H1 (cell line): ENCODE results near the gene PLEKHA5. TPM values are rescaled to one million over a fixed set of nuclear protein-coding genes. Genes with fewer than 3 reads are reported as not detected.

Experiments
- CTCF ChIA-PET: fragments of 300-600 bp; sonication (Branson Sonifier 250); formaldehyde crosslinking; loops from one replicate; lab custom pipeline; 2021; ENCODE audit not compliant: partially characterized antibody; lab: Charles Lee
- POLR2A ChIA-PET: fragments of 300-600 bp; sonication (Branson Sonifier 250); formaldehyde crosslinking; loops from one replicate; lab custom pipeline; 2021; ENCODE audit warnings: inconsistent platforms; ENCODE audit not compliant: partially characterized antibody; lab: Charles Lee
- DNase-seq, 2 experiments: peaks; one replicate each; pipeline versions ENCODE4 v3.0.0 to v3.0.0-alpha.2; 2010 to 2022; ENCODE audit warnings: low spot score in 2 of 2, low read depth in 1 of 2, mixed read lengths in 1 of 2
- FAIRE-seq: peaks from 2 replicates; lab custom pipeline; 2011; peaks lifted over from hg19 to GRCh38; lab: Jason Lieb, UNC
- H2AFZ ChIP-seq: 2 replicates; pipeline ENCODE4 v1.8.1; 2012; ENCODE audit warnings: low read length, inconsistent platforms
- H2AK5ac ChIP-seq: 2 replicates; pipeline ENCODE4 v1.6.1; 2013; ENCODE audit warnings: low read depth, low read length
- H2BK120ac ChIP-seq: replicated peaks from 2 replicates; pipeline ENCODE3; 2013; ENCODE audit warnings: low read depth, low read length, inconsistent platforms
- H2BK12ac ChIP-seq: 2 replicates; pipeline ENCODE4 v1.6.1; 2013; ENCODE audit warnings: low read depth, low read length
- H2BK15ac ChIP-seq: 2 replicates; pipeline ENCODE4 v1.6.1; 2013; ENCODE audit warnings: low read length
- H2BK20ac ChIP-seq: 2 replicates; pipeline ENCODE4 v1.6.1; 2013; ENCODE audit warnings: low read length
- H2BK5ac ChIP-seq: 2 replicates; pipeline ENCODE4 v1.6.1; 2013; ENCODE audit warnings: low read depth, low read length
- H3K14ac ChIP-seq: 2 replicates; pipeline ENCODE4 v1.6.1; 2013; ENCODE audit warnings: inconsistent platforms; ENCODE audit not compliant: insufficient read length
- H3K18ac ChIP-seq: 2 replicates; pipeline ENCODE4 v1.6.1; 2013; ENCODE audit warnings: low read length; ENCODE audit errors: extremely low read depth
- H3K23ac ChIP-seq: 2 replicates; pipeline ENCODE4 v1.6.1; 2013; ENCODE audit warnings: inconsistent platforms; ENCODE audit not compliant: insufficient read length
- H3K23me2 ChIP-seq: 2 replicates; pipeline ENCODE4 v1.6.1; 2013; ENCODE audit warnings: low read depth, low read length
- H3K27ac ChIP-seq: 2 replicates; pipeline ENCODE4 v1.6.1; 2011; ENCODE audit warnings: low read depth, low read length, inconsistent platforms
- H3K27me3 ChIP-seq, 4 experiments: replicated peaks in 1 of 4; 1 replicate in 1 of 4; 2 replicates in 3 of 4; pipeline versions ENCODE4 v1.6.1 to v1.8.1; 2011 to 2013; ENCODE audit warnings: low read length in 3 of 4, mild to moderate bottlenecking in 3 of 4, inconsistent platforms in 2 of 4, mixed read lengths in 2 of 4, moderate library complexity in 1 of 4; ENCODE audit not compliant: control insufficient read depth in 3 of 4, insufficient read depth in 3 of 4; ENCODE audit errors: extremely low read depth in 1 of 4
- H3K36me3 ChIP-seq, 4 experiments: 2 replicates each; pipeline versions ENCODE4 v1.6.1 to v1.8.1; 2011 to 2013; ENCODE audit warnings: mild to moderate bottlenecking in 4 of 4, low read length in 3 of 4, moderate library complexity in 2 of 4, control low read depth in 1 of 4, inconsistent platforms in 1 of 4; ENCODE audit not compliant: insufficient read depth in 4 of 4, control insufficient read depth in 2 of 4
- H3K4ac ChIP-seq: replicated peaks from 2 replicates; pipeline ENCODE3; 2013; ENCODE audit warnings: low read length, low read depth, mixed read lengths, inconsistent platforms; ENCODE audit not compliant: insufficient read length
- H3K4me1 ChIP-seq, 4 experiments: replicated peaks in 1 of 4; 1 replicate in 1 of 4; 2 replicates in 3 of 4; pipeline versions ENCODE4 v1.6.1 to v1.8.1; 2011 to 2013; ENCODE audit warnings: low read length in 3 of 4, inconsistent platforms in 2 of 4, mixed read lengths in 1 of 4; ENCODE audit not compliant: insufficient read depth in 4 of 4, control insufficient read depth in 3 of 4
- H3K4me2 ChIP-seq, 2 experiments: 2 replicates each; pipeline versions ENCODE4 v1.6.1 to v1.8.1; 2011 to 2013; ENCODE audit warnings: low read depth in 2 of 2, low read length in 2 of 2, control low read depth in 1 of 2, inconsistent platforms in 1 of 2, mild to moderate bottlenecking in 1 of 2; ENCODE audit not compliant: insufficient read depth in 1 of 2
- H3K4me3 ChIP-seq, 4 experiments: fragments of 200-600, 300-600 bp in 1 of 4; sonication (generic), shearing (Covaris generic), sonication (Bioruptor Twin) in 1 of 4; 2 replicates each; pipeline versions ENCODE4 v1.5.1 to v1.8.1; 2011 to 2016; ENCODE audit warnings: low read length in 4 of 4, low read depth in 3 of 4, control low read depth in 2 of 4, inconsistent platforms in 2 of 4, mild to moderate bottlenecking in 2 of 4, mixed read lengths in 1 of 4, moderate library complexity in 1 of 4; ENCODE audit not compliant: insufficient read depth in 2 of 4; ENCODE audit errors: extremely low read depth in 1 of 4
- H3K56ac ChIP-seq: replicated peaks from 2 replicates; pipeline ENCODE3; 2013; ENCODE audit warnings: low read depth, mild to moderate bottlenecking, mixed read lengths, low read length, inconsistent platforms; ENCODE audit not compliant: insufficient read length
- H3K79me1 ChIP-seq: 2 replicates; pipeline ENCODE4 v1.6.1; 2013; ENCODE audit warnings: low read depth, low read length, control low read depth
- H3K79me2 ChIP-seq, 2 experiments: 2 replicates each; pipeline versions ENCODE4 v1.6.1 to v1.8.1; 2012 to 2013; ENCODE audit warnings: low read length in 2 of 2, mild to moderate bottlenecking in 2 of 2, inconsistent platforms in 1 of 2; ENCODE audit not compliant: insufficient read depth in 2 of 2, control insufficient read depth in 1 of 2
- H3K9ac ChIP-seq, 4 experiments: replicated peaks in 1 of 4; 1 replicate in 1 of 4; 2 replicates in 3 of 4; pipeline versions ENCODE4 v1.6.1 to v1.8.1; 2011 to 2013; ENCODE audit warnings: low read depth in 3 of 4, low read length in 3 of 4, control low read depth in 2 of 4, mild to moderate bottlenecking in 2 of 4, moderate library complexity in 2 of 4, inconsistent platforms in 1 of 4; ENCODE audit errors: extremely low read depth in 1 of 4
- H3K9me3 ChIP-seq, 2 experiments: 2 replicates each; pipeline versions ENCODE4 v1.6.1 to v1.8.1; 2012 to 2013; ENCODE audit warnings: mild to moderate bottlenecking in 2 of 2, moderate library complexity in 2 of 2, control low read depth in 1 of 2, inconsistent platforms in 1 of 2, low read depth in 1 of 2, low read length in 1 of 2, mixed read lengths in 1 of 2; ENCODE audit not compliant: insufficient read depth in 2 of 2
- H4K20me1 ChIP-seq, 2 experiments: replicated peaks in 1 of 2; 2 replicates each; pipeline versions ENCODE3 to v1.8.1; 2011 to 2013; ENCODE audit warnings: inconsistent platforms in 2 of 2, low read length in 2 of 2, mild to moderate bottlenecking in 1 of 2; ENCODE audit not compliant: insufficient read depth in 2 of 2, control insufficient read depth in 1 of 2
- H4K5ac ChIP-seq: 2 replicates; pipeline ENCODE4 v1.6.1; 2013; ENCODE audit warnings: low read length, low read depth, mixed read lengths, inconsistent platforms; ENCODE audit not compliant: insufficient read length
- H4K8ac ChIP-seq: 2 replicates; pipeline ENCODE4 v1.8.0; 2013; ENCODE audit warnings: mild to moderate bottlenecking, moderate library complexity, low read length, inconsistent platforms; ENCODE audit not compliant: insufficient read depth; ENCODE audit errors: extremely low read depth
- H4K91ac ChIP-seq: replicated peaks from 2 replicates; pipeline ENCODE3; 2013; ENCODE audit warnings: low read length, mixed read lengths, inconsistent platforms; ENCODE audit not compliant: insufficient read length
- ATF2 ChIP-seq: IDR thresholded peaks from 2 replicates; pipeline ENCODE4 v1.6.1; 2012; ENCODE audit warnings: low read length, inconsistent platforms
- BACH1 ChIP-seq: IDR thresholded peaks from 2 replicates; pipeline ENCODE4 v1.6.1; 2012; ENCODE audit warnings: low read length, improper control_type of control experiment
- GABPA ChIP-seq: IDR thresholded peaks from 2 replicates; pipeline ENCODE4 v1.6.1; 2011; ENCODE audit warnings: mild to moderate bottlenecking, low read length, moderate library complexity, borderline replicate concordance; ENCODE audit not compliant: insufficient read depth
- GTF2F1 ChIP-seq: IDR thresholded peaks from 2 replicates; pipeline ENCODE4 v1.6.1; 2012; ENCODE audit warnings: low read depth, low read length, improper control_type of control experiment, borderline replicate concordance
- JUN ChIP-seq: IDR thresholded peaks from 2 replicates; pipeline ENCODE4 v1.6.1; 2011; ENCODE audit warnings: low read depth, mild to moderate bottlenecking, improper control_type of control experiment, low read length
- MAX ChIP-seq: IDR thresholded peaks from 2 replicates; pipeline ENCODE4 v1.6.1; 2012; ENCODE audit warnings: inconsistent platforms
- SP1 ChIP-seq: IDR thresholded peaks from 2 replicates; pipeline ENCODE4 v1.6.1; 2011; ENCODE audit warnings: low read depth, low read length
- SP2 ChIP-seq: IDR thresholded peaks from 2 replicates; pipeline ENCODE4 v1.6.1; 2012; ENCODE audit warnings: mild to moderate bottlenecking, low read length, inconsistent platforms
- SUZ12 ChIP-seq: fragments of 200-600 bp; sonication (generic); IDR thresholded peaks from 2 replicates; pipeline ENCODE4 v1.6.1; 2012; ENCODE audit warnings: mild to moderate bottlenecking, inconsistent platforms, low read length, moderate library complexity, mixed read lengths
- TAF1 ChIP-seq: IDR thresholded peaks from 2 replicates; pipeline ENCODE4 v1.6.1; 2011; ENCODE audit warnings: mild to moderate bottlenecking, low read depth, low read length
- TCF12 ChIP-seq: IDR thresholded peaks from 2 replicates; pipeline ENCODE4 v1.6.1; 2011; ENCODE audit warnings: low read depth, mild to moderate bottlenecking, low read length
- ZNF274 ChIP-seq: IDR thresholded peaks from 2 replicates; pipeline ENCODE4 v1.7.0; 2012; ENCODE audit warnings: low read length, borderline replicate concordance; ENCODE audit errors: extremely low read depth
- WGBS, 2 experiments: shearing (Covaris generic) in 1 of 2; methylation state at CpG; one replicate each; pipeline versions ENCODE4 v1.1.6 to v1.1.7; 2013 to 2015; ENCODE audit warnings: low lambda C conversion rate in 2 of 2, mixed read lengths in 2 of 2, inconsistent platforms in 1 of 2, low coverage in 1 of 2, missing lambda C conversion rate in 1 of 2; ENCODE audit not compliant: insufficient replicate concordance in 2 of 2, insufficient coverage in 1 of 2, insufficient read length in 1 of 2; ENCODE audit errors: extremely low coverage in 1 of 2, missing lambda C conversion rate in 1 of 2; 5-methylcytosine and 5-hydroxymethylcytosine counted together
- polyA plus RNA-seq, 7 experiments: library from polyadenylated mRNA; depleted of rRNA in 3 of 7; stranded (reverse) in 5 of 7; unstranded in 2 of 7; fragments of >200 nt in 5 of 7; fragments of 200-250 nt in 2 of 7; gene quantifications; 1 replicate in 5 of 7; 2 replicates in 1 of 7; 4 replicates in 1 of 7; pipeline versions ENCODE4 v1.2.1 to v1.2.3, GENCODE V29; 2011 to 2013; ENCODE audit warnings: missing spikeins in 2 of 7, mixed read lengths in 2 of 7
- total RNA-seq: library from RNA; stranded (reverse); fragmentation: NEBNext Ultra II Directional; extraction: Animal tissue kit (Norgen Biotek cat#: 25700); gene quantifications from 2 replicates; pipeline ENCODE4 v1.2.1, GENCODE V29; 2021

PLEKHA5 gene
- total and polyA plus RNA-seq, 2 of the 8 experiments (the other 6 are each of a cell fraction or from before 2014, with no cell fraction given): 17.2 to 66.1 TPM

GRCh38 chr12:19227190-19227879 lies 97.8 kb downstream of the PLEKHA5 start:
- Histone ChIP-seq H2BK5ac (no peak overlapping the region), H3K18ac (no peak overlapping the region), H3K79me1 (no peaks in the 10 kb centered on the region; the same call in 1 of the 2 replicates), H3K36me3 (peaks cover 0 to 20% (median 4%) of the 10 kb centered on the region in 4 experiments; a peak in 3 of 8 replicates), H2BK12ac (no peak overlapping the region), H3K14ac (no peak overlapping the region), H4K91ac (no peak overlapping the region), H3K9ac (no peak overlapping the region), H3K4me2 (no peak overlapping the region), H3K23ac (no peak overlapping the region), H3K56ac (no peak overlapping the region), H3K79me2 (peaks cover 0 to 87% of the 10 kb centered on the region in 2 experiments; a peak in 3 of 4 replicates), H4K20me1 (peaks cover 0 to 4% of the 10 kb centered on the region in 2 experiments), H4K8ac (no peak overlapping the region), H2BK15ac (no peak overlapping the region), H3K23me2 (no peaks in the 10 kb centered on the region), H2BK120ac (no peak overlapping the region), H3K9me3 (peaks cover 3 to 13% of the 10 kb centered on the region in 2 experiments; a peak in 3 of 4 replicates), H2AK5ac (no peak overlapping the region), H3K4me1 (no peaks in the 10 kb centered on the region; a peak in 1 of 7 replicates)
- WGBS, 2 experiments: 78% methylated on average over 2 of the region's 2 CpGs; no CpG with 5 or more reads in 1 of the 2 experiments
- CTCF ChIA-PET: no interaction called here
- DNase-seq: no peak
- peak; percentile 7 for FAIRE-seq
- TF ChIP-seq SP2 (no peak), GTF2F1 (no peak), GABPA (no peak), TAF1 (no peak), MAX (no peak), ATF2 (no peak), ZNF274 (no peak), SUZ12 (no peak), TCF12 (no peak), JUN (no peak), BACH1 (no peak), SP1 (no peak)
- TF ChIP-seq, all 59 proteins: peak for 0
- H3K27me3 ChIP-seq: no peaks in the 10 kb centered on the region
- H3K4ac ChIP-seq: no peak overlapping the region
- no peak overlapping the region for H3K27ac ChIP-seq
- H2BK20ac ChIP-seq: no peak overlapping the region
- H2AFZ ChIP-seq: no peak overlapping the region
- POLR2A ChIA-PET: interaction anchor here (1.1 kb wide), 1 partner anchor 9 kb away, joined by 4 read pairs; no protein-coding TSS in a partner anchor
- H3K4me3 ChIP-seq: no peak overlapping the region
- H4K5ac ChIP-seq: no peak overlapping the region
